Measurements from ENCODE around the gene ABCC2.
"Not testable (repeated sequence)": the region's sequence is repeated elsewhere in the genome, so short reads cannot be mapped to it uniquely, and the experiment has no call there.

The ABCC2 gene

GRCh38 chr10:99895066-99895465 lies 112.6 kb downstream of the ABCC2 start:
- not testable (repeated sequence) for DNase-seq (ENCODE audit: low spot score)

DNA sequence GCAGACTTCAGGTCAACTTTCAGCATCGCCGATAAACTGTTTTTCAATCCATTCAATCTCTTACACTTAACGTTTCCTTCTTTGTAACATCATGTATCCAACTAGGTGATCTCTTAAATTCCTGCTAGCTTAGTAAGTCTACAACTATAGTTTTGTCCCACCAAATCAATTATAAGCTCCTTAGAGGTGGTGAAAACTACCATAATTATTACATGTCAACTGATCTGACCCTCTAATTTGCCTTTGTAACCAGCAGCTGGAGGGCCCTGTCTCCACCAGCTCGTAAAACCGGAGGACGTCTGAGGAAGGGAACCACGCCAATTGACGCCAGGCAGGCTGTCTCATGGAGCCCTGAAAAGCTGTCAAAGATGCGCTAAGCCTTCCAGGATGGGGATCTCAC lies 113.4 kb downstream of the ABCC2 start:
- no peak for DNase-seq (ENCODE audit: low spot score)

All from pons (tissue), 1 donor.